Activated CD4-positive, CD25-positive, alpha-beta regulatory T cell treated with anti-CD3 and anti-CD28 coated beads, Interleukin-2, amount 50 U/mL, for 16 hours (primary cell): Measurements from ENCODE around the gene CGN.

ENCODE experiments used
- DNase-seq: peaks from one replicate; pipeline ENCODE4 v3.0.0-alpha.2; 2020; ENCODE audit warnings: low read depth, low spot score

The CGN gene

GRCh38 chr1:151547900-151548230, 36.7 kb downstream of the CGN start:
- no peak for DNase-seq

DNA sequence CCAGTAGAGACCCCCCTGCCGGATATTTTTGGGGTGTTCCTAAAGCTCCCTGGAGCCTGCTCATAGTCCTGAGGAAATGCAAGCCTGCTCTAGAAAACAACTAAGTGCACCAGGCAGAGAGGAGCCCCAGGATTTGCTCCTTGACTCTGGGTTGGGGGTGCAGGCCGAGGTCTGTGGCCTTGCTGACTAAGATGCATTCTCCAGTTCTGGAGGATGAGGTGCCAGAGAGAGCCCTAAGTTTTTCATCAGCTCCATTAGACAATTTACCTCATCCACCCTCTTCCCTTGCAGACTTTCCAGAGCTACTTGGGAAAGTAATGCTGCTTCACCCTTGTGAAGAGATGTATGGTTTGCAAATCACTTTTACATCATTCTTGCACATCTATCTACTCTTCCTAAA, 38.0 kb downstream of the CGN start:
- DNase-seq = no peak

DNA sequence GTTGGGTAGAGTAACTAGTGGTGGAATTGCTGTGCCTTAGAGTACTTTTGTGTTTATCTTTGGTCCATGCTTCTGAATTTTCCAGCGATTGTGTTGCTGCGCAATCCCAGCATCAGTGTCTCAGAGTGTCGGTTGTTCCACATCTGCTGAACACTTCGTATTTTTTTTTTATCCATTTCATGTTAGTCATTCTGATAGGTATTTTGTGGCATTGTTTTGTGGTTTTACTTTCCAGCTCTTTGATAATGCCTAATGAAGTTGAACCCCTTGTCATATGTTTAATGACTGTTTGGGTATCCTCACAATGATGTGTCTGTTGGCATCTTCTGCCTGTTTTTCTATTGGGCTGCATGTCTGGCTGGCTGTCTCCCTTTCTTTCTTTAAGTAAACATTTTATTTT, 42.5 kb downstream of the CGN start:
- no peak for DNase-seq

DNA sequence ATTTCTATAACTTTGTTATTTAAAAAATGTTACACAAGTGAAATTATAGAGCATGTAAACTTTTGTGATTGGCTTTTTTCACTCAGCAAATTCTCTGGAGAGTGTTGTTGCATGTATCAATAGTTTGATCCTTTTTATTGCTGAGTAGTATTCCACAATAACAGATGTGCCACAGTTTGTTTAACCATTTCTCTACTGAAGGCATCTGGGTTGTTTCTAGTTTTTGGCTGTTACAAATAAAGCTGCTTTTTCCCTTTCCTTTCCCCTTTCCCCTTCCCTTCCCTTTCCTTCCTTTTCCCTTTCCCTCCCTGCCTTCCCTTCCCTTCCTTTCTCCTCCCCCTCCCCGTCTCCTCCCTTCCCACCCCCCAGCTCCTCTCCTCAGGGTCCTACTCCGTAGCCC, 44.9 kb downstream of the CGN start:
- DNase-seq = no peak

- no peak for DNase-seq
These were observed 51.5 kb downstream of the CGN start for GRCh38 chr1:151562661-151563060.

- DNase-seq = no peak
These were observed 52.2 kb downstream of the CGN start for GRCh38 chr1:151563376-151563775.

DNA sequence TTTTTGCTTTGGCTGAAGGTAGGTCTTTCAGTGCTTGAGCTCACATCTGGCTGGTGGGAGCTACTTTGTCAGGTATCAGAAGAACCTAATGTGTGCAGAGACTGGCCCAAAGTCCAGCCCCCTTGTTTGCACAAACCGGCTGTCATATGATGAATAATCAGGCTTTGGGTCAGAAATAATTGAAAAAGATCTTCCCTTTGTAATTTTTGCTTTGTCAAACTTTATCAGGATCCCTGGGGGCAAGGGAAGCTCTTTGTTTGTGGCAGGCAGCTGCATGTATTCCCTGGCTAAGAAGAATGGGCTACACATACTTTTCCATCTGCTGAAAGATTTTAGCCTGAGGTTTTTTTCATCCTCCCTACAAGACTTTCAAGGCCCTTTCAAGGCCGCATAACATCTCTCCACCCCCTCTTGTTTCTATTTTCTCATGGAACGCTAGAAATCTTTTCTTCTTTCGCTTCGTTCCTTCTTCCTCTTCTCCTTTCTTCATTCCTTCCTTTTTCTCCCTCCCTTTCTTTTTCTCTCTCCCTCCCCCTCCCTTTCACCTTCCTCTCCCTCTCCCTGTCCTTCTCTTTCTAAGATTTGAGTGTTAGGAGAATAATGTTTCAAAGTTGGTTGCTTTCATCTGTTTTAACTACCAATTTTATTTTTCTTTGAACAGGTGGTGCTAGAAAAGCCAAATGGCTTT, 54.5 kb downstream of the CGN start:
- DNase-seq = no peak

GRCh38 chr1:151568626-151569088, 57.5 kb downstream of the CGN start:
- DNase-seq = no peak

DNA sequence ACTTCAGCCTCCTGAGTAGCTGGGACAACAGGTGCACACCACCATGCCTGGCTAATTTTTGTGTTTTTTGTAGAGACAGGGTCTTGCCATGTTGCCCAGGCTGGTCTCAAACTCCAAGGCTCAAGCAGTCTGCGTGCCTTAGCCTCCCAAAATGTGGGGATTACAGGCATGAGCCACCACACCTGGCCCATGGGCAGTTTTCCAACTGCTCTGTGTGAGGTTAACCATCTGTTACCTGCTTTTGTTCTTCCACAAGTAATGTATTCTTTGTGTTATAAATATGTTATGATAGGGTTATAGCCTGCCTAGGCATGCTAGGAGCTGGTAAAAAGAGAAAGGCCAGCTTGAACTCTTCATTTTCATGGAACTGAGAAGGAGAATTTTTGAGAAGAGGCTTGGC, 59.6 kb downstream of the CGN start:
- no peak for DNase-seq

DNA sequence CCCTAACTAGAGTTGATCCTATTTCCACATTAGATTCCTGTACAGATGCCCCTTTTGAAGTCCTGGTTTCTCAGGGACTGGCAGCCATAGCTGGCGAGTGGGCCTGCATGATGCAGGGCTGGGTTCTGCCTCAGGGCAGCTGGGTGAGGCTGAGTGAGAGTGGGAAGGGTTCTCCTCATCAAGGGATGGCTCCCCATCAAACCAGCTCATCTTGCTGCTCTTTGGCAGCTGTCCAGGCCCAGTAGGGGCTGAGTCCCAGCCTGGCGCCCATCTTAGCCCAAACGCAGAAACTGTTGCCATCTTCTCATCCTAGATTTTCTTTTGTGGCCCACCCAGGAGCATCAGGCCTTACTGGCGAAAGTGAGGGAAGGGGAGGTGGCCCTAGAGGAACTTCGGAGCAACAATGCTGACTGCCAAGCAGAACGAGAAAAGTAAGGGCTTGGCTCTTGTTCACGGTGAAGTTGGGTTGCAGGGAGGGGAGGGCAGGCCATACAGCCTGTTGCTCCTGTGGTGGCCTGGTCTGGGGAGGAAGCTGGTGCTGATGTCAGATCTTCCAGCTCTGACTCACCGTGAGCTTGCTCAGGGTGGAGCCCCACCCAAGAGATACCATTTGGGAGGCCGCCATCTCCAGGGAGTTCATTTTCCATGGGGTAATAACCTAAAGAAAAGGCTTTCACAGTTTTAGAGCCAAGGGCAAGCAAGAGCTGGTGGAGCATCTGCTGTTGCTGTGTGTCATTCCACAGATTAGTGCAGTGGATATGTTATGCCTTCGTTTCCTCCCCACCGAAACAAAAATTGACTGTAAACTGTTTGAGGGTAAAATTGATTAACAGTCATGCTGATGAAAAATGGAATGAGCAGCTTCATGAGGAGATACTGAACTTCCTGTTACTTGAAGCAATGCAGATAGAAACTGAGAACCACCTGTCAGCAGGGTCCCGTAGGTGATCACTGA, 63.7 kb downstream of the CGN start:
- no peak for DNase-seq

DNA sequence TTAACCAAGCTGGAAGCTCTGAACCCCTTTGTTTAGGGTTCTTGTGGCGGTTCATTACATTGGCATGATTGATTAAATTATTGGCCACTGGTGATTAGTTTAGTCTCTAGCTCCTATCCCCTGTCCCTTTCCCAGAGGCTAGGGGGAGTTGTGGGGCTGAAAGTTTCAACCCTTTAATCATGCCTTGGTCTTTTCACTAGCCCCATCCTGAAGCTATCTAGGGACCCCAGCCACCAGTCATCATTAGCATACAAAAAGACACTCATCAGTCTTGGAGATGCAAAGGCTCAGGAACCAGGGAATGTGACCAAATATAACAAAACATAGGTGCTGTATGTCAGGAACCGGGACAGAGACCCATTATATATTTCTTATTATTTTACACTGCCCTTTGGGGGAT, 66.0 kb downstream of the CGN start:
- DNase-seq = no peak

- DNase-seq = no peak
These were observed 67.8 kb downstream of the CGN start for GRCh38 chr1:151578941-151579340.

DNA sequence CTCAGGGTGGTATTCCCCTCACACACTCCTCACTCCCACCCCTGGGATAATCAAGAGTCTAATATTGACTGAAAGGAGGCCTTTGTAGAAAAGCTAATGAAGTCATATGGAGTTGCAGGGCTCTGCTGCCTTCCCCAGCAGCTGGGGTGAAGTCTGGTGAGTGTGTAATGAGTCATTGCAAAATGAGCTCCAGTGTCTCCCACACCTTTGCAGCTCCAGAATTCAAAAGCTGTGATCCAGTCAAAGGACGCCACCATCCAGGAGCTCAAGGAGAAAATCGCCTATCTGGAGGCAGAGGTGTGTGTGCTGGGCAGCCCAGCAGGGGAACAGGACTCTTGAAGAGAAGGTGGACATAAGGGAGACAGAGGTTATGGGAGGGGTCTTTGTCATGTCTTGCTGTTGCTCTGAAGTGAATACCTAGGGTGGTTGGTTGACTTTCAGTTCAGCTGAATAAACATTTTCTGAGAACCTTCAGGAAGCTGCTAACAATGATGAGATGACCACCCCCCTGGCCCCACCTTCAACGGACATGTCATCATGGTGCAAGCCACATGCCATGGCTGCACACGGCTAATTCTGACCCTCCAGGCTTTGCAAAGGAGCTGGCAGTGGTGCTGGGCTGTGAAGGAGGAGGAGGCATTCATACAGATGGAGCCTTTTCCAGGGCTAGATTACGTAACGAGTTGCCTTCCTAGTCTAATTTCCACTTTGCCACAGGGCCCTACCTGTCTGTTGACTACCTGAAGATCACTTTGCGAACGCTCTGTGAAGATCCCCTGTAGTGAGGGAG, 68.4 kb downstream of the CGN start:
- DNase-seq = no peak

- DNase-seq = no peak
These were observed 70.3 kb downstream of the CGN start for GRCh38 chr1:151581451-151581850.

- DNase-seq = no peak
These were observed 70.7 kb downstream of the CGN start for GRCh38 chr1:151581921-151582320.

DNA sequence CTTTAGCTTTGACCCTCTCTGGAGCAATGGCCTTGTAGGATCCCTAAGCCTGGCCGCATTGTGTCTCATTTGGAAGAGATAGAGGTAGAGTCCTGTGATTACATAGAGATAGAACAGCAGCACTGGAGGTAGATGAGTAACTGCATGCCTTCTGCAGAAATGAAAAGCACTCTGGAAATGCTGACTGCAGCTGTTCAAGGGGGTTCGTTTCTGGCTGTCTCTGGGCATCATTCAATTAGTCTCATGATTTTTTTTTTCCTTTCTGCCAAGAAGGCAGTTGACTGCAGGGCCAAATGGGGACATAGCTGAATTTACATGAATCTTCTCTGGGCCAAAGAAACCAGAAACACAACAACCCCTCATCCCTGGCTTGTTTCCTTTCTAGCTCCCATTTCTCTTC, 72.6 kb downstream of the CGN start:
- DNase-seq = no peak

DNA sequence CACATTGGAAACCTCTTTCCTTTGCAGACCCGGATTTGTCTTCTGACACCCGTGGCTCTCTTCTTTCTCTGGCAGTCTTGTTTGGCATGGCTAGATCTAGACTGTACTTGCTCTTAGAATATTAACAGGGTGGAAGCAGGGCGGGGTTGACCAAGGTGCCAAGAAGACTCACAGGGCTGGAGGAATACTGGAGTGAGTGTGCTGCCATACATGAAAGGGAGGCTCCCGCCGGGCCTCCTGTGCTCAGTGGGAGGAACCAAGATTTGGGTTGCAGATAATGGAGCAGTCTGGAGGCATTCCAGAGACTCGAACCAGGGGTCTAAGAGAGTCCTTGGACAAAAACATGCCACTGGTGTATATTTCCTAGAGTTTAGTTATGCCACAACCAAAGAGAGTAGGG, 73.1 kb downstream of the CGN start:
- no peak for DNase-seq

DNA sequence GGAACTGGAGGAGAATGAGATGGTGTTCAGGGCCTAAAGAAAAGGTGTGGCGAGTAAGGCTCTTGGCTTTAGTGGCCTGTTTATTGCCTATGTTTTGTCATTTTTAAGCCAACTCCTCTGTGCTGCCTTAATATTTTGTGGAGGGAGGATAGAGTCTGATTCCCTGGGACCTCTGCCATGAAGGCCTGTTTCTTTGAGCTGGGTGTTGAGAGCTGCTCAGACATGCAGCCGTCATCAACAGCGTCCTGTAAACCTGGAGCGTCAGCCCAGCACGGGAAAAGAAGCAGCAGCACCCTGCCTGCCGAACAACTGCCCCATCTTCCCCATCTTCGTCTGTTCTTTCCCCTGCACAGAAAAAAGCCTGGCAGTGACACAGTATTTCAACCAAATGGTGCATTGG, 73.6 kb downstream of the CGN start:
- DNase-seq = no peak

GRCh38 chr1:151585622-151586021, 74.4 kb downstream of the CGN start:
- DNase-seq = no peak
